Karpas-422 (cell line): ENCODE results near the gene PTGFRN. TPM values are rescaled to one million over a fixed set of nuclear protein-coding genes. Genes with fewer than 3 reads are reported as not detected.

Experiments used
- DNase-seq: peaks from one replicate; pipeline ENCODE4 v3.0.0-alpha.2; 2015
- H2AFZ ChIP-seq: fragments of 200-600 bp; sonication (generic); 2 replicates; pipeline ENCODE4 v1.6.1; 2014; ENCODE audit warnings: antibody characterized with exemption, low read length, mixed read lengths
- H3K27ac ChIP-seq: fragments of 200-600 bp; sonication (generic); 2 replicates; pipeline ENCODE4 v1.5.1; 2014; ENCODE audit warnings: mild to moderate bottlenecking, low read length, moderate library complexity
- H3K27me3 ChIP-seq: fragments of 200-600 bp; sonication (generic); 2 replicates; pipeline ENCODE4 v1.6.1; 2014; ENCODE audit warnings: low read length, mixed read lengths
- H3K36me3 ChIP-seq: fragments of 200-600 bp; sonication (generic); 2 replicates; pipeline ENCODE4 v1.6.1; 2014; ENCODE audit warnings: low read length, mixed read lengths; ENCODE audit not compliant: insufficient read depth
- H3K4me1 ChIP-seq: fragments of 200-600 bp; sonication (generic); 2 replicates; pipeline ENCODE4 v1.6.1; 2014; ENCODE audit warnings: mild to moderate bottlenecking, low read length, mixed read lengths
- H3K4me2 ChIP-seq: fragments of 200-600 bp; sonication (generic); 2 replicates; pipeline ENCODE4 v1.6.1; 2014; ENCODE audit warnings: low read length, low read depth, mild to moderate bottlenecking; ENCODE audit not compliant: poor library complexity, severe bottlenecking
- H3K4me3 ChIP-seq: fragments of 200-600 bp; sonication (generic); 2 replicates; pipeline ENCODE4 v1.5.1; 2014; ENCODE audit warnings: mild to moderate bottlenecking, antibody characterized with exemption, low read length, mixed read lengths
- H3K79me2 ChIP-seq: fragments of 200-600 bp; sonication (generic); 2 replicates; pipeline ENCODE4 v1.6.1; 2014; ENCODE audit warnings: mild to moderate bottlenecking, low read length, mixed read lengths
- H3K9ac ChIP-seq: fragments of 200-600 bp; sonication (generic); 2 replicates; pipeline ENCODE4 v1.6.0; 2014; ENCODE audit warnings: low read length
- H3K9me2 ChIP-seq: fragments of 200-600 bp; sonication (generic), shearing (Covaris generic); replicated peaks from 2 replicates; pipeline ENCODE4 v1.6.0; 2014; ENCODE audit warnings: mild to moderate bottlenecking, low read length, moderate library complexity; ENCODE audit not compliant: insufficient read depth
- H3K9me3 ChIP-seq: fragments of 300-700, 200-600 bp; sonication (generic); 2 replicates; pipeline ENCODE4 v1.6.1; 2014; ENCODE audit warnings: low read length, mixed read lengths
- H4K20me1 ChIP-seq: fragments of 200-600 bp; sonication (generic); 2 replicates; pipeline ENCODE4 v1.6.1; 2014; ENCODE audit warnings: mild to moderate bottlenecking, antibody characterized with exemption, low read length, low read depth; ENCODE audit not compliant: insufficient read depth
- total RNA-seq: library from RNA; depleted of rRNA; stranded (reverse); fragments of >200 nt; shearing (Covaris generic); gene quantifications from 2 replicates; pipeline ENCODE4 v1.2.3, GENCODE V29; 2014; ENCODE audit warnings: low replicate concordance

The PTGFRN gene
- total RNA-seq, 1 experiment from 2014 or later = not detected

GRCh38 chr1:116986421-116987255, 76.9 kb downstream of the PTGFRN start:
- Histone ChIP-seq H3K9ac (no peak overlapping the region), H3K79me2 (no peaks in the 10 kb centered on the region), H3K27me3 (no peaks in the 10 kb centered on the region), H3K9me2 (no peaks in the 10 kb centered on the region), H3K27ac (no peak overlapping the region), H3K4me2 (no peak overlapping the region), H3K9me3 (no peaks in the 10 kb centered on the region), H3K36me3 (no peaks in the 10 kb centered on the region), H4K20me1 (no peaks in the 10 kb centered on the region), H3K4me3 (no peak overlapping the region), H2AFZ (no peak overlapping the region), H3K4me1 (no peaks in the 10 kb centered on the region)
- no peak for DNase-seq

GRCh38 chr1:116987256-116987555, 77.5 kb downstream of the PTGFRN start:
- no peaks in the 10 kb centered on the region for H4K20me1 ChIP-seq
- no peaks in the 10 kb centered on the region for H3K9me3 ChIP-seq
- H3K9me2 ChIP-seq = no peaks in the 10 kb centered on the region
- H3K9ac ChIP-seq = no peak overlapping the region
- H3K4me3 ChIP-seq = no peak overlapping the region
- no peaks in the 10 kb centered on the region for H3K4me1 ChIP-seq
- no peaks in the 10 kb centered on the region for H3K27me3 ChIP-seq
- no peaks in the 10 kb centered on the region for H3K79me2 ChIP-seq
- H3K27ac ChIP-seq = no peak overlapping the region
- H3K36me3 ChIP-seq = no peaks in the 10 kb centered on the region
- H3K4me2 ChIP-seq = no peak overlapping the region
- DNase-seq = no peak
- no peak overlapping the region for H2AFZ ChIP-seq

GRCh38 chr1:116988248-116988647, 78.5 kb downstream of the PTGFRN start:
- Histone ChIP-seq H2AFZ (no peak overlapping the region), H3K27ac (no peak overlapping the region), H3K27me3 (no peaks in the 10 kb centered on the region), H3K36me3 (no peaks in the 10 kb centered on the region), H3K9me2 (no peaks in the 10 kb centered on the region), H3K4me1 (no peaks in the 10 kb centered on the region), H4K20me1 (no peaks in the 10 kb centered on the region), H3K9ac (no peak overlapping the region), H3K4me2 (no peak overlapping the region), H3K79me2 (no peaks in the 10 kb centered on the region), H3K9me3 (no peaks in the 10 kb centered on the region), H3K4me3 (no peak overlapping the region)
- no peak for DNase-seq

GRCh38 chr1:116988908-116989307, 79.2 kb downstream of the PTGFRN start:
- DNase-seq = no peak
- no peaks in the 10 kb centered on the region for H4K20me1 ChIP-seq
- H3K9me2 ChIP-seq = no peaks in the 10 kb centered on the region
- no peak overlapping the region for H2AFZ ChIP-seq
- no peak overlapping the region for H3K9ac ChIP-seq
- no peak overlapping the region for H3K27ac ChIP-seq
- H3K79me2 ChIP-seq = no peaks in the 10 kb centered on the region
- no peaks in the 10 kb centered on the region for H3K4me1 ChIP-seq
- H3K4me3 ChIP-seq = no peak overlapping the region
- no peaks in the 10 kb centered on the region for H3K9me3 ChIP-seq
- H3K36me3 ChIP-seq = no peaks in the 10 kb centered on the region
- no peaks in the 10 kb centered on the region for H3K27me3 ChIP-seq
- H3K4me2 ChIP-seq = no peak overlapping the region

GRCh38 chr1:116989835-116990234, 80.1 kb downstream of the PTGFRN start:
- H2AFZ ChIP-seq = no peak overlapping the region
- no peak overlapping the region for H3K27ac ChIP-seq
- no peak overlapping the region for H3K4me2 ChIP-seq

GRCh38 chr1:116990612-116991151, 81.0 kb downstream of the PTGFRN start:
- H3K27ac ChIP-seq = no peak overlapping the region
- H2AFZ ChIP-seq = no peak overlapping the region
- no peaks in the 10 kb centered on the region for H3K9me2 ChIP-seq
- H3K4me2 ChIP-seq = no peak overlapping the region
- H3K9me3 ChIP-seq = no peaks in the 10 kb centered on the region
- DNase-seq = no peak
- no peak overlapping the region for H3K4me3 ChIP-seq
- no peaks in the 10 kb centered on the region for H3K4me1 ChIP-seq
- H3K27me3 ChIP-seq = no peaks in the 10 kb centered on the region
- no peak overlapping the region for H3K9ac ChIP-seq
- H3K79me2 ChIP-seq = no peaks in the 10 kb centered on the region
- no peaks in the 10 kb centered on the region for H4K20me1 ChIP-seq
- no peaks in the 10 kb centered on the region for H3K36me3 ChIP-seq

More at GRCh38 chr1:116989835-116990234, 80.1 kb downstream of the PTGFRN start:
- no peak for DNase-seq
- H3K4me1 ChIP-seq = no peaks in the 10 kb centered on the region
- H3K4me3 ChIP-seq = no peak overlapping the region
- H3K9ac ChIP-seq = no peak overlapping the region
- H3K9me3 ChIP-seq = no peaks in the 10 kb centered on the region
- H4K20me1 ChIP-seq = no peaks in the 10 kb centered on the region
- H3K27me3 ChIP-seq = no peaks in the 10 kb centered on the region
- H3K36me3 ChIP-seq = no peaks in the 10 kb centered on the region
- no peaks in the 10 kb centered on the region for H3K79me2 ChIP-seq
- no peaks in the 10 kb centered on the region for H3K9me2 ChIP-seq

GRCh38 chr1:116991171-116991845, 81.6 kb downstream of the PTGFRN start:
- Histone ChIP-seq H4K20me1 (no peaks in the 10 kb centered on the region), H3K36me3 (no peaks in the 10 kb centered on the region), H3K9me3 (no peaks in the 10 kb centered on the region), H3K79me2 (no peaks in the 10 kb centered on the region), H2AFZ (no peak overlapping the region), H3K4me3 (no peak overlapping the region), H3K9ac (no peak overlapping the region), H3K4me2 (no peak overlapping the region), H3K27me3 (no peaks in the 10 kb centered on the region), H3K4me1 (no peaks in the 10 kb centered on the region), H3K9me2 (no peaks in the 10 kb centered on the region), H3K27ac (no peak overlapping the region)
- DNase-seq = no peak

GRCh38 chr1:116991918-116992317, 82.2 kb downstream of the PTGFRN start:
- H3K27ac ChIP-seq = no peak overlapping the region
- H3K4me3 ChIP-seq = no peak overlapping the region
- DNase-seq = no peak
- H3K4me2 ChIP-seq = no peak overlapping the region
- H3K9me3 ChIP-seq = no peaks in the 10 kb centered on the region
- H3K36me3 ChIP-seq = no peaks in the 10 kb centered on the region
- no peaks in the 10 kb centered on the region for H3K4me1 ChIP-seq
- H3K9ac ChIP-seq = no peak overlapping the region
- no peaks in the 10 kb centered on the region for H3K79me2 ChIP-seq
- H3K27me3 ChIP-seq = no peaks in the 10 kb centered on the region
- no peaks in the 10 kb centered on the region for H3K9me2 ChIP-seq
- H2AFZ ChIP-seq = no peak overlapping the region
- no peaks in the 10 kb centered on the region for H4K20me1 ChIP-seq
